ENCODE data around the gene CHST8. TPM values are rescaled to one million over a fixed set of nuclear protein-coding genes. Genes with fewer than 3 reads are reported as not detected.

CHST8 gene
- polyA plus RNA-seq, 1 of the 3 experiments (the other 2 are of a cell fraction) = 0.05 TPM

- Histone ChIP-seq H3K4me1 (ENCODE audit: control insufficient read depth in 1 of 2, insufficient read depth in 2 of 2, low read depth in 1 of 2, low read length in 1 of 2) (peaks cover 0 to 15% of the 10 kb centered on the region in 2 experiments; a peak in 1 of 4 replicates), H3K9me3 (no peaks in the 10 kb centered on the region), H3K9me2 (no peaks in the 10 kb centered on the region), H4K20me1 (ENCODE audit: insufficient read depth) (no peaks in the 10 kb centered on the region), H3F3A (replicated peaks; ENCODE audit: insufficient read depth) (no peaks in the 10 kb centered on the region), H3K4me3 (ENCODE audit: low read depth in 2 of 2, low read length in 1 of 2) (no peak overlapping the region), H3K27ac (ENCODE audit: low read depth in 2 of 2, low read length in 1 of 2) (no peak overlapping the region), H3K79me2 (ENCODE audit: insufficient read depth) (no peaks in the 10 kb centered on the region), H3K27me3 (ENCODE audit: insufficient read depth) (no peaks in the 10 kb centered on the region), H2AFZ (ENCODE audit: low read depth) (no peak overlapping the region), H3K9ac (no peak overlapping the region), H3K36me3 (replicated peaks in 1 of 2; ENCODE audit: control insufficient read depth in 1 of 2, insufficient read depth in 2 of 2, low read length in 1 of 2) (peaks cover 0 to 8% of the 10 kb centered on the region in 2 experiments), H3K4me2 (no peak overlapping the region)
- POLR2A ChIA-PET = no interaction called here
- CTCF ChIA-PET = interaction anchor here (0.6 to 2.7 kb wide), 5 partner anchors 9 to 43 kb away, joined by 3 to 9 read pairs (median 7); partner anchors contain the start of gene KCTD15
- 89% methylated on average over 2 of the region's 3 CpGs for WGBS (ENCODE audit: low lambda C conversion rate)
- DNase-seq = no peak
- TF ChIP-seq TEAD4 (IDR thresholded peaks at IDR 0.05; ENCODE audit: borderline replicate concordance, insufficient read depth) = no peak
- TF ChIP-seq IRF3 (IDR thresholded peaks at IDR 0.05; ENCODE audit: low read depth, low read length) = no peak
- TF ChIP-seq NFIC (IDR thresholded peaks at IDR 0.05; ENCODE audit: borderline replicate concordance) = no peak
- TF ChIP-seq EP300 (IDR thresholded peaks at IDR 0.05; ENCODE audit: borderline replicate concordance in 1 of 2, low read depth in 1 of 2, low read length in 1 of 2) = no peak
- TF ChIP-seq EZH2phosphoT487 (IDR thresholded peaks at IDR 0.05; ENCODE audit: borderline replicate concordance, low read depth) = no peak
- no peak for TF ChIP-seq RXRA (IDR thresholded peaks at IDR 0.05; ENCODE audit: borderline replicate concordance, low read depth)
- no peak for TF ChIP-seq PBX3 (IDR thresholded peaks at IDR 0.05)
- no peak for TF ChIP-seq MEF2A (IDR thresholded peaks at IDR 0.05; ENCODE audit: borderline replicate concordance, low read depth)
- TF ChIP-seq ZBTB33 (IDR thresholded peaks at IDR 0.05; ENCODE audit: borderline replicate concordance, low read depth) = no peak
- TF ChIP-seq SIN3A (IDR thresholded peaks at IDR 0.05; ENCODE audit: borderline replicate concordance, low read depth, low read length) = no peak
- TF ChIP-seq TCF12 (IDR thresholded peaks at IDR 0.05) = no peak
- TF ChIP-seq CHD2 (IDR thresholded peaks at IDR 0.05; ENCODE audit: low read length, partially characterized antibody) = no peak
- no peak for TF ChIP-seq GATA2 (CRISPR knock-in tag; IDR thresholded peaks at IDR 0.05)
- TF ChIP-seq REST (IDR thresholded peaks at IDR 0.05; ENCODE audit: low read depth, low read length) = no peak
These were observed 183.6 kb downstream of the CHST8 start for GRCh38 chr19:33805313-33805712.

Data from SK-N-SH (cell line).